22Rv1 (cell line): ENCODE results near the gene SLC6A2.

ENCODE experiments used
- ZFX ChIP-seq: fragments of 450-650 bp; IDR thresholded peaks from 2 replicates; pipeline ENCODE4 v1.6.1; 2017; ENCODE audit warnings: antibody characterized with exemption, borderline replicate concordance
- TF ChIP-seq, protein P1 (sequence below): fragments of 450-650 bp; IDR thresholded peaks from 2 replicates; pipeline ENCODE4 v1.5.1; 2017; ENCODE audit warnings: mild to moderate bottlenecking

DNA sequence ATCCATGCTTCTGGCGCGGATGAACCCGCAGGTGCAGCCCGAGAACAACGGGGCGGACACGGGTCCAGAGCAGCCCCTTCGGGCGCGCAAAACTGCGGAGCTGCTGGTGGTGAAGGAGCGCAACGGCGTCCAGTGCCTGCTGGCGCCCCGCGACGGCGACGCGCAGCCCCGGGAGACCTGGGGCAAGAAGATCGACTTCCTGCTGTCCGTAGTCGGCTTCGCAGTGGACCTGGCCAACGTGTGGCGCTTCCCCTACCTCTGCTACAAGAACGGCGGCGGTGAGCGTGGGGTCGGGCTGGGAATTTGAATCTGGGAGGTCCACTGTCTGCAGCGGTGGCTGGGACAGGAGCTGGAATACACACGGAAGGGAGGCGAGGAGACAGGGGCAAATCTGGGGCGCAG, 904 bp downstream of the SLC6A2 start:
- TF ChIP-seq, protein P1, sequence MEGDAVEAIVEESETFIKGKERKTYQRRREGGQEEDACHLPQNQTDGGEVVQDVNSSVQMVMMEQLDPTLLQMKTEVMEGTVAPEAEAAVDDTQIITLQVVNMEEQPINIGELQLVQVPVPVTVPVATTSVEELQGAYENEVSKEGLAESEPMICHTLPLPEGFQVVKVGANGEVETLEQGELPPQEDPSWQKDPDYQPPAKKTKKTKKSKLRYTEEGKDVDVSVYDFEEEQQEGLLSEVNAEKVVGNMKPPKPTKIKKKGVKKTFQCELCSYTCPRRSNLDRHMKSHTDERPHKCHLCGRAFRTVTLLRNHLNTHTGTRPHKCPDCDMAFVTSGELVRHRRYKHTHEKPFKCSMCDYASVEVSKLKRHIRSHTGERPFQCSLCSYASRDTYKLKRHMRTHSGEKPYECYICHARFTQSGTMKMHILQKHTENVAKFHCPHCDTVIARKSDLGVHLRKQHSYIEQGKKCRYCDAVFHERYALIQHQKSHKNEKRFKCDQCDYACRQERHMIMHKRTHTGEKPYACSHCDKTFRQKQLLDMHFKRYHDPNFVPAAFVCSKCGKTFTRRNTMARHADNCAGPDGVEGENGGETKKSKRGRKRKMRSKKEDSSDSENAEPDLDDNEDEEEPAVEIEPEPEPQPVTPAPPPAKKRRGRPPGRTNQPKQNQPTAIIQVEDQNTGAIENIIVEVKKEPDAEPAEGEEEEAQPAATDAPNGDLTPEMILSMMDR = no peak
- no peak for TF ChIP-seq ZFX
